Ureter (tissue), 1 donor: ENCODE results near the gene FBLN5. TPM values are rescaled to one million over a fixed set of nuclear protein-coding genes. Genes with fewer than 3 reads are reported as not detected.
"Not testable (repeated sequence)": the region's sequence is repeated elsewhere in the genome, so short reads cannot be mapped to it uniquely, and the experiment has no call there.

ENCODE experiments used
- DNase-seq: peaks from one replicate; pipeline ENCODE4 v3.0.0-alpha.2; 2020; ENCODE audit warnings: low spot score
- total RNA-seq: library from RNA; stranded (reverse); gene quantifications from one replicate; pipeline ENCODE4 v1.2.4, GENCODE V29; 2023
- donor health status: DM: yes; HTN: yes; CAD: no.

The FBLN5 gene
- total RNA-seq, 1 donor from 2014 or later: 39.4 TPM

DNA sequence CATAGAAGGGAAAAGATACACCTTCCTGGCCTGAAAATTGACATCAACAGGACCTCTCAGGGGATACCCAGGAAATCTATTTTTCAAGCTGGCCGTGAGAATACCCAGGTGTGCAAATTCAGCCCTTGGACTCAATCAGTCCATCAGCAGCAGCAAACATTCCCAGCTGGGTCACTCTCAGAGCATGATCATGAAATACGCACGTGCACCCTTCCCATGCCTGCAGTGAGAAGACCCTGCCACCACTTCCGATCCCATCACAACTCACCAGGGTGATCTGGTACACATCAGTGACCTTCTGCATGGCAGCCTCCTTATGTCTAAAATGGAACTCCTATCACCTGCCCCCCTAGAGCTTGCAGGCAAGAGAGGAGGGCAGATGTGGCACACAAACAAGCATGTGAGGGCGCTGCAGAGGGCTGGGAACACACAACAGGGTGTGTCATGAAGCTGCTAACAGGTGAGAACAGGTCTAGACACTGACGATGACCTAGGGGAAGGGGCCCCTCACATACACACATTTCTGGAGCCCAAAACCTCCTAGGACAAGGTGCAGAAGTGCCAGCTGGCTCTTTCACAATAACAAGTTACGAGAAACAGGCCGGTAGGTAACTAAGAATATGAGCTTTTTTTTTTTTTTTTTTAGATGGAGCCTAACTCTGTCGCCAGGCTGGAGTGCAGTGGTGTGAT, 42.4 kb downstream of the FBLN5 start:
- DNase-seq: no peak

DNA sequence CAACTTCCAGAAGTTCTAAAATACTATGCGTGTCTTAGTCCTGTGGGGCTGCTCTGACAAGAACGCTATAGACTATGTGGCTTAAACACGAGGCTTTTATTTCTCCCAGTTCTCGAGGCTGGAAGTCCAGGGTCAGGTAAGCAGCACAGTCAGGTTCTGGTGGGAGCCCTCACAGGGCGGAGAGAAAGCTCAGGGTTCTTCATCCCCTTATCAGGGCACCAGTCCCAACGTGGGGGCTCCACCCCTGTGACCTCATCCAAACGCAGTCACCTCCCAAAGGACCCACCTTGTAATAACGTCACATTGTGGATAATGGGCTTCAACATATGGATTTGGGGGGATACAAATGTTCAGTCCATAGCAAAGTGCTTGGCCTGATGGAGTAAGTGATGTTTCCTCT, 43.0 kb downstream of the FBLN5 start:
- DNase-seq: no peak

DNA sequence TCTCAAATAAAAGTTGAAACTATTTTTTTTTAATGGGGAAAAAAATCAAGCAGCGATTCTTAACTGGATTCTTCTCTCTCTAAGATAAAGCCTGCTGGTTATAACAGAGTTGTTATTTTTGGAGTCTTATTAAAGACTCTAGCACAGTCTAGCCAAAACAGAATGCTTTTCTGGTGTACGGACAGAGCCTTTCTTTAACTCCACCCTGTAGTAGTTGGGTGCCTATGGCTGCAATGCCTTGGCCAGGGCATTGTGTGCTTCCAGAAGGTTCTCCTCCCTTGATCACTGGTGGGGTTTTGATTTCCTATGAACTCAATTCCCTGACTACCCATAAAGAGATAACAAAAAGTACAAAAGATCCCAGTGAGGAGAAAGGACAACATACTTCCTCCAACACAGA, 44.4 kb downstream of the FBLN5 start:
- DNase-seq: no peak

DNA sequence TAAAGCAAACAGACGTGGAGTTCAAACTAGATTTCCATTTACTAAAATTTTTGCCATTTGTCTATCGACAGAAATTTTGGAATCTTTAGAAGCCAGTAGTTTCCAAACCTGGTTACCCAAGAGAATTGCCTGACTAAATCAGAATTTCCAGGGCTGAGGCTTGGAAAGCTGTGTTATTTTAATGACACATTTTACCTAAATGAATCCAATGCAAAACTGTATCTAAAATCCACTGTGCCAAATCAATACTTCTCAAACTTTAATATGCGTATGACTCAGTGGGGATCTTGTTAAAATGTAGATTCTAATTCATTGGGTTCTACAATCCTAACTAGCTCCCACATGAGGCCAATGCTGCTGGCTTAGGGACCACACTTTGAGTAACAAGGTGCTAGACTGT, 45.2 kb downstream of the FBLN5 start:
- DNase-seq: no peak

DNA sequence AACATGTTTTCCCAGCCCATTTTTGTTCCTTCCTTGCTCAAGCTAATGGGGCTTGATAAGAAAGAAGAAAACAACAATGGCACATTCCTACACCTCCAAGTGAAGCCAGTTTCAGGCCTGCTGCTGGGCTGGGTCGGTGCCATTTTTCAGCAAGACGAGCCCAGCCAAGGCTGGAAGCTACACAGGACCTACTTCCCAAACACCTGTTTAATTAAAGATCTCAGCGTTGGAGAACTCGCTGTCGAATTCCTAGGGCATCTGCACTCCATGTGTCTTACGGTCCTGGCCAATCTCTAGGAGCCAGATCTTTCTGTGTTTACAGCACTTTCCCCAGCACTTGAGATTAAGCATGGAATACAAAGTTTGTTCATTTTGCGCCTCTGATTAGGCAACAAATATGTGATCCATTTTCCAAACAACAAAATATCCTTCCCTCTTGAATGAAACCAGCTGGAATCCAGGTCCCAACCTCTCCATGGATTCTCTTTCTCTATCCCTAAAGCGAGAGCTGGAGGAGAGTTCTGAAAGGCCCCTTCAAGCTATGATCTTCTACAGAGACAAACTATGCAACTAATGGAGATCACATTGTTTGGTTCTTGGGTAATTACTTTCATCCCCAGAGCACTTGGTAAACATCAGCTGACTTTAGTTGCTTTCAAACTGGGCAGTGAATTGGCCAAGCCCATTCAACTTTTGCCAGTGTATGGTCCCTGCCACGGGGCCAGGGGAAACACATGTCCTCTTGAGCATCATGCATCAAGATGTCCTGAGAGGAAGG, 45.9 kb downstream of the FBLN5 start:
- no peak for DNase-seq

DNA sequence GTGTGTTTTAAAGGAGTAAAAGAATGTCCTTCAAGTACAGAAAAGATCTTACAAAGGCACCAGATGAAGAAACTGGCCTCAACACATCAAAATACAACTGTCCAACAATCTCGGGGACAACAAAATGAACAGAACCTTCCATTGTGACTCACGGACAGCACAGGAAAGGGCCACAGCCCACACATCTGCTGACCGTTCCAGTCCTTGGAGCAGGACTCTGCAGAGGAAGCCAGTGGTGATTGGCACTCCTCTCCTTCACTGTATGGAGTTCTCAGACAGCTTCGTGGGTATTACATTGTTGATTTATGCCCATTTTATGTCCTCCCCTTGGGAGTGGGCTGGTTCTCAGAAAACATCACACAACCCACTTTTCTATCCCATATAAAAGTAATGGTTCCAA, 47.7 kb downstream of the FBLN5 start:
- no peak for DNase-seq

DNA sequence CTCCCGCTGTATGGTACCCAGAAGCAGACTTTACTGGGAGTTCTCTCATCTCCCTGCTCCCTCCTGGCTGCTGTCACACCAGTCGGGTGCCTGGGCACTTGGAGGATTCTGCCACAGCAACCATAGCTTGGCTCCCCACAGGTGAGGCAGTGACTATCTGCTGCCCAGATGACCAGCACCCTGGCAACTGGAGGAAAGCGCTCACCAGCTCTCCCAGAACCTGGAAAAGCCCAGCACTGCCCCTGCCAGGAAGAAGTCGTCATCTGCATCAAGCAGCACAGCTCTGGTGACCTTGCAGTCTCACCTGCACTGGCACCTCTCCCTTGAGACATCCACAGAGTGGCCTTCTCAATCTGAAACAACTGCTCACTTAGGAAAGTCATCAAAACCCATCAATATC, 48.3 kb downstream of the FBLN5 start:
- no peak for DNase-seq

DNA sequence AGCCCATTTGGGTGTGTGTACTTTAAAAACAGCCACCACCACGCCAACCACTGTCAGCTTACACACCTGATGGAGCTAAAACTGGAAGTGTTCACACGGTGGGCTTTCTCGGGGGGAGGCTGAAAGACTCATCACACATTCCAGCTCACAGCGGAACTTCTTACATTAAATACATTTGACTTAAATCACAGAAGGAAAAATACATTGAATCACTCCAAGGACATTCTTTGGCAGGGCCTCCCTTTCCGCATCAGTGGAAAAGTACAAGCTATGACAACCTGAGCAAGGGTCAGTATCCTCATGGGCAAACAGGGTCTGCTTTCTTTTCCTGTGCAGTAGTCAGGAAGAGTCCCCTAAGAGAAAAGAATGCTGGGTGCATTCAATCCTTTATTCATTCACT, 49.1 kb downstream of the FBLN5 start:
- DNase-seq: no peak

DNA sequence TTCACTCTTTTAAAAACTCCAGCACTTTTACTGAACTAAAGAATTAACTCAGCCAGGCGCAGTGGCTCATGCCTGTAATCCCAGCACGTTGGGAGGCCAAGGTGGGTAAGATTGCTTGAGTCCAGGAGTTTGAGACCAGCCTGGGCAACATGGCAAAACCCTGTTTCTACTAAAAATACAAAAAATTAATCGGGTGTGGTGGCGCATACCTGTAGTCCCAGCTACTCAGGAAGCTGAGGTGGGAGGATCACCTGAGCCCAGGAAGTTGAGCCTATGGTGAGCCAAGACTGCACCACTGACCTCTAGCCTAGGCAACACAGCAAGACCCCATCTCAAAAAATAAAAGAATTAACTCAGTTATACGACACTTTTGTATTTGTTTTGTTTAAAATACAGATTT, 49.8 kb downstream of the FBLN5 start:
- not testable (repeated sequence) for DNase-seq

DNA sequence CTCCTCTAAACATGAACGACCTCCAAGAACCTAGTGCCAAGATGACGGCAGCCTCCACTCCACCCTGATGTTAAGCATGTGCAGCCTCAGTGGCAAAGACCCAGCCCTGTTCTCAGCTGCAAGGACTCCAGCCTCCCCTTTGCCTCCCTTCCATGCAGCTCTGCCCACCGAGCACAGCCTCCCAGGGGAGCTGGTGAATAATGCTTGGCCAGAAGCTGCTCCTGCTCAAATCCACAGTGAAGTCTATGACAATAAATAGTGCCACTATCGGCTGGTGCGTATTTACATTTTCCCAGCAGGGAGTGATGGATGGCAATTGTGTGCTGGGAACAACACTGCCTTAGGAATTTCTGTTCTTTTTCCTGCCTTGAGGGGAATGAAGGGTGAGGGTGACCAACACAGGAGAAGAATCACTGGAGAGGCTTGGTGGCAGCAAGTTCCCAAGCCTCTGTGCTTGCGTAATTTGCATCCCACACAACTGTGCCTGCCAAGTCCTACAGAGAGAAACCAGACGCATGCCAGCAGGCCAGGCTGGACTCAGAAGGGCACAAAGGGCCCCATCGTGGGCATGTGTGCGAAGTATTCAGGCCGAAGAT, 50.3 kb downstream of the FBLN5 start:
- DNase-seq: no peak

DNA sequence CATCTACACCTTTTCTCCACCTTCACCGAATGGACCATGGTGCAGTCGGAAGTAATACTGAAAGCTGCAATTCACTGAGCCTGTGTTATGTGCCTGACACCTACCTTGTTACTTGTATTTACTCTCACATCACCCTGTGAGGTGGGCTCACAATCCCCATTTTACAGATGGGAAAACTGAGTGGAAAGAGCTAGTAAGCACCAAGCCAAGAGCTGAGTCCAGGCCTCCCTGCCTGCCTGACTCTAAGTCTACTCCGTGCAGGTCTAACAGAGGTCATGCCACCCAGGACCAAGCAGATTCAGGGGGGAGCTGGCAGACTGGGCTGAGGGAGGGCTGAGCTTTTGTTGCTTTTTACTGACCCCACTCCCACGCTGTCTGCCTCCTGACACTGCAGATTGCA, 51.1 kb downstream of the FBLN5 start:
- DNase-seq: no peak

DNA sequence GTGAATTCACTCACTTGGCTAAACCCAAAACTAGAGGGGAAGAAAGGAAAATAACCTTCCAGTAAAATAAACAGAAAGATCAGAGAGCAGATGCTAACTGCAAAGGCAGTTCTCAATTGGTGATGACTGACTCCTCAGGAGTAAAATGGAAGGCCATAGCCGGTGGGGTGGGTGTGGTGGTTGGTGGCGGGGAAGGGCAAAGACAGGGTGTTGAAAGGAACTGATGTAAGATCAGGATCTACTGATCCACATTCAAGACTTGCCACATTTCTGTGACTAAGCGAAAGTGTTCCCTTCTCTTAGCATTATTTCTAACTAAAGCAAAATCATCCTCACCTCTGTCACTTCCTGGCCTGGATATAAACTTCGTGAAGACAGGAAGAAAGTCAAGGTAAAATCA, 53.8 kb downstream of the FBLN5 start:
- DNase-seq: no peak

DNA sequence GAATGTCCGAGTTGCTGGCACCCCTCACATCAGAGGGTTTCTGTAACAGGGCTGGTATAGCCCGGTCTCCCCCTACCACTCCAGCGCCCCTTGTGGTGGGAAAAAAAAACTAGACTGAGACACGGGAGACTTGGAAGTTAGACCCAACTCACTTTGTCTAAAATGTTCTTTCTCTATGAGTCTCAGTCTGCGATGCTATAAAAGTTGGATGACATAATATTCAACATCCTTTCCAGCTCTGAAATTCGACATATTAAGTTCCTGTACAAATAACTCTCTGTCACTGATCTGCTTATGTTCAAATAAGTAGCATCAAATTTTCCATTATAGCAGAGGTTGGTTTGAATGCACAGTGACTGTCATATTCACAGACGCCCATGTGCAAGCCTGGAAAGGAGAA, 54.5 kb downstream of the FBLN5 start:
- no peak for DNase-seq

DNA sequence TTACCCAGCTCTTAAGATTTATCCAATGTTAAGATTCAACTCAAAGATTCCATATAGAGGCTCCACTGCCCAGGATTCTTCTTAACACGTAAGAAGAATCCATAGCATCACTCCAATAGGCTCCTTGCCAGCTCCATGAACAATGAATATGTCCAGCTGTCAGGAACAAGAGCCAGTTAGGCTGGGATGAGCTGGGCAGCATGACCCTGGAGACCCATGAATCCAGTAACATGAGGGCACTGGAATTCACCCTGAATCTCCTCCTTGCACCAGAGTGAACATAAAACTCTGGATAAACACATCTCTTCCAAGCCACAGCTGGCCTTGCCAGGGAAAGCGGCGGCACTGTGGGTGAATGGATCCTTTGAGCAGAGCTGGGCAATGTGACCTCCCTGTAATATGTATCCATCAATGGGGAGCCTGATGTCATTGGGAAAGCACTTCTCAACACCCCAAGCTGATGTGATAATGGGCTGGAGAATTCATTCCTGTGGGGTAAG, 55.7 kb downstream of the FBLN5 start:
- no peak for DNase-seq

DNA sequence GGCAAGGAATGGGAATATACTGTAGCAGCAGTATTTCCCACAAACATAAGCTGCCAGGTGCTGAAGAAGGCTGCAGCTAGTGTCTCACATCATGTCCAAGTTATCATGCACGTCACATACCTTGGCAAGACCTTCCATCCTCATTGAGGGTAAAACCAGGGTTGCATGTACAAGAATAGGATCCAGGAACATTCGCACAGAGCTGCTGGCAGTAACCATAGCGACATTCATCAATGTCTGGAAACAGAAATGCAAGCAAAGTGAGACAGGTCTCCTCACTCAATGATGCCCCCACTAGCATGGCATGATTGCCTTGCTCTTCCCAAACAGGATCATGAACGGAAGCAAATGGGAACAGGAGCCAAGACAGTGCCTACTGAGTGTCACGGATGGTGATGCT, 56.4 kb downstream of the FBLN5 start:
- DNase-seq: no peak

DNA sequence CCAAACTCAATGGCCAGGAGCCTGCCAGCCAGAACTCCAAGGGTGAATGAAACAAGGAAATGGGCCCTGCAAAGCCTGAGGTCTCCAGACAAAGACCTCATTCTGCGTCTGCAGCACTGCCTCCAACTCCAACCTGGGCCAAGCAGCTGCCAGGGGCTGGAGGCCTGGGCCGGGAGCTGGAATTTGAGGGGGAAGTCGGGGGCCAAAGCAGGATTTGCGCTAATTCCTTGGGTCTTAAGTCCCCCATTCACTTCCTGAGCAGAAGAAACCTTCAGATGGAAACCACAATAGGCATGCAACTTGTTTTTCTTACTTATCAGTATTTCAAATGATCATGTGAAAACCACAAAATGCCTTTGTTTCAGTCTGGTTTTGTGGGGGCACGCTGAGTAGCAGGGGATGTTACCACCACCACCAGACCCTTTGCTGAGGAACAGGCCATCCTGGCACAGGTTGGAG, 57.2 kb downstream of the FBLN5 start:
- no peak for DNase-seq

DNA sequence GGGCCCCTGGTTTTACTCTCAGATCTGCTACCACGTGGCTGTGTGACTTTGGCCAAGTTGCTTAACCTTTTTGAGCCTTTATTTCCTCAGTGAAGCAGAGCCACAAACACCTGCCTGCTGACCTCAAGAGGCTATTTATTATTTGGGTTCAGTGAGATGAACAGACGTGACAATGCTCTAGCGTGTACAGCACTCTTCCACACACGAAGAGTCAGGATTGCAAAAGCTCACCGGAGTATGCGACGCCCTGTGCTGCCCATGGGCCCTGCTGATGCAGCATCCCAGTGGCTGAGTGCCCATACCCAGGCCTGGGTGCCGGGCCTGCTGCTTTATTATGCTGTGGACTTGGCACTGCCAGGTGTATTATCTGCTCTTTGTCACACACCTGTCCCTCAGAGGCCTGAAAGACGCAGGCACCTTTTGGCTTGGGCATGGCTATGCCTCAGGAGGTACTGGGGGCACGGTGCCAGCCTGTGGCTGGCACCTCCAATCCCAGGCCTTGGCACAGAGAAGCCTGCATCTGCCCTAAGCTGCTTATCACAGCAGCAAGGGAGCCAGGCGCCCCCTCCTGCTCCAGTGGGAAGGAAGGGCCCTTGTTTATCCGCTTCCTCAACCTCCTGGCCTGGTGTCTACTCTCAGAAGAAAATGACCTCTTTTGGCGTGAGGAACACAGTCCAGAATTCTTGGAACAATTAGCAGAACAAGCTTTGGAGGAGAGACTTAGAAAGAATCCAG, 57.9 kb downstream of the FBLN5 start:
- DNase-seq: no peak

DNA sequence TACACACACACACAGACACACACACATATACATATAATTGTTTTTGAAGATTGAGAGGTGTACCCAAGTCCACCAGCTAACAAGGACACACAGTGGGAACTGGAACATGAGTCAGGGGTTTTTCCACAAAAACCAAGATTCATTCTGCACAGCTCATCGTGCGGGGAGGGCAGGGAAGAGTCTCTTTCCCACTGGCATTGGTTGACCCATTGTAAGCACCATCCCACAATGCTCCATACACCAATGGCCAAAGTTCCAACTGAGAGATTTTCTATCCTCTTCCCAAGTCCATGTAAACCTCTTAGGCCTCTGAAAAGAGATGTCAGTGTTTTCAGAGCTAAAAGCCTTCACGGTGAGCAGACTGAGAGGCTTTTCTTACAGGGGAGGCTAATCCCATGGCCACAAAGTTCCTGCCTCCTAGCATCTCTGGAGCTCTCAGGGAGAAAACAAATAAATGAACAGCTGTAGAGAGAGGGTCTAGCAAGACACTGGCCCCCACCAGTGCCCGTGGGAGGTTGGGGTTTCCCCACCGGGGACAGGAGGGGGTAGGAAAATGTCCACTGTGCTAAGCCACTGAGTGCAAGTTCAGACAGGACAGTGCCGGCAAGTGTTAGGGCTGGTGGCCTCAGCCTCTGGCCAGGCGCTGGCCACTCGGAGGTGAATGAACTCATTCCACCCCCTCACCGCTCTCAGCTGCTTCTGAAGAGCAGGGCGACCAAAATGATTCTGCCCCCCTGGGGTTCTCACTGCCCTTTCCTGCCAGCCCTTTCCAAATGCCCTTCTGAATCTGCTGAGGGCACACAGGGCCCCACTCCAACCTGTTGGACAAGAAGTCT, 58.6 kb downstream of the FBLN5 start:
- no peak for DNase-seq

DNA sequence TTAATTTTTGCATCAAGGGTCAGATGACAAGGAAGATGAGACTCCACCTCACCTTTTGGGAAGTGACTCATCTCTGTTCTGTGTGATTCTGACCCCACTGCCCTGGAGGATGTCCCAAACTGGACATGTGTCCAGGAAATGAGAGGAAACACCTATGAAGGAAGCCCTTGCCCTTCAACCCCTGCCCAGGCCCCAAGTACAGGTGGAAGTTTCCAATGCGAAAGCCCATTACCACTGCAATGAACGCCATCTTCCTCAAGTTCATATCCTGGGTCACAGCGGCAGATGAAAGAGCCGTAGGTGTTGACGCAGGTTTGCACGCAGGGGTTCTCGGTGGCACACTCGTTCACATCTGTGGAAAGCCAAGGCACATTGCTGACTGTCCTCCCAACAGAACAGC, 60.5 kb downstream of the FBLN5 start:
- no peak for DNase-seq

DNA sequence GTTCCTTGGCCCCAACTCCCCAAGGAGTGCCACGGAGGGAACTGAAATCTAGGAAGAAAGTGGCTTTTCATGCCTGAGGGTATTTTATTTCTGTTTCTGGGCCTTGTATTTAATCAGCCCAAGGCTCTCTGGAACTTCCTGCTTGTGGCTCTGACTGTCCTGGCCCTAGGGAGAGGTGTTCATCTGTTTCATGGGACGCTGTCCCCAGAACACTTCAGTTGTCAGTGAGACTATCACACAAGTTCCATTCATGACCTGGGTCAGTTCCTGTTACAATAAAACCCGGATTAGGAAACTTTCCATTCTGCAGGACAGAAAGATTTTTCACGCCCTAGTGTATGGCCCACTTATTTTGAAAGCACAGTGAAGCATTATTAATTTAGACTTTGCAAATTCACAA, 61.7 kb downstream of the FBLN5 start:
- DNase-seq: no peak

DNA sequence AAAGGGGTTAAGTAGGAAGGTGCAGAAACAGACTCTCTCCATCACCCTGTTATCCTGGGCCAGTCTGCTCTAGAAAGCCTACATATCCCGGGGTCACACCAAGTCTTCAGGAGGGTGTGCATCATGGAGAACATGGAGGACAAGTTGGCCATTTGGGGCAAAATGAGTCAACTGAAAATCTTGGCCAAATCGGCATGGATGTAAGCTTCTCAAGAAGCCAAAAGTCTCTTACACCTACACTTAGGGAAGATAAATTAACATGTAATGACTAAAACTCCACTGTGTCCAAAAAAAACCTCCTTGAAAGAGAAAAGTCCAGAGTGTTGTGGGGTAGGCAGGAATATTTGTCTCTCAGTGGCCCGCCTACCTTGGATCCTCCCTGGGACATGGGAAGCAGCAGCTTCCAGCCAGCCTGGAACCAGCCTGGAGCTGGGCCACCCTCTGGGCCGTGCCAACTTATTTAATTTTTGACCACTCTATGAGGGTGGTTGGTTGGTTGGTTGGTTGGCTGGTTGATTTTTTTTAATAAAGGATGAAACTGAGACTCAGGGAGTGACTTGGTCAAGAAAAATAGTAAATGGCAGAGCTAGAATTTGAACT, 62.3 kb downstream of the FBLN5 start:
- DNase-seq: no peak
